HG02588 (cell line): ENCODE data around the gene DCAF12L2.
"Not testable (repeated sequence)": the region's sequence is repeated elsewhere in the genome, so short reads cannot be mapped to it uniquely, and the experiment has no call there.

Source experiments
- ATAC-seq: cut with Tn5 transposase; IDR thresholded peaks from one replicate; pipeline ENCODE4 v1.9.1; 2021; ENCODE audit warnings: mild to moderate bottlenecking, moderate library complexity; ENCODE audit not compliant: unreplicated experiment

Gene DCAF12L2

DNA sequence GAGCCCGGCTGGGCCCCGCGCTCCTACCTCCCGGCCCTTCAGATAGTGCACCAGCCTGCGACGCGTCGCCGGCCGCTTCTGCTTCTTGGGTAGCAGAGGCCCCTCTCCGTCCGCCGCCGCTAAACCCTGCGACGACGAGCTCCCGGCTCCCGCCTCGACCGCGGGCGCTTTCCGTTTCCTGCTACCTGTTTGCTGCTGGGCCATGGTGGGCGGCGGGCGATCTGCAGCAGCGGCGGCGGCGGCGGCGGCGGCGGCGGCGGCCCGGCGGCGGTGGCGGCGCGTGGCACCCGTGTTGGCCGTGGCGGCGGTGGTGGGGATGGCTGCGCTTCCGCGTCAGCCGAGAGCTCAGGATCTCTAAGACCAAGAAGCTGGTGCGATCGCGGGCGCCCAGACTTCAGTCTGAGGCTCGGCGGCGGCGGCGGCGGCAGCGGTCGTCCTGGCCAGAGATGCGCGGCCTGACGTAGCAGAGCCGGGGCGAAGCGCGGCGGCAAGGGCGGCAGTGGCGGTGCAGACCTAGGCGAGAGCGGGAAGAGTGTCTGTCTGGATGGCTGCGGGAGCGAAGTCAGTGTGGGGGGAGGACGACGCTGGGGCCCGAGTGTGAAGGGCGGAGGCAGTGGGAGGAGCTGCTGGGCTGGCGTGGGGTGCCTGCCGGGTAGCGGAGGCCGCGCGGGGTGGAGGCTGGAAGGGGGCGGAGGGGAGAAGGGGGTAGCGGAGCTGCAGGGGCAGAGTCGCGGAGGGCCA is at the start of gene DCAF12L2:
DCAF12L2 (minus strand) TSS at position 569 of the 741 bp plus-strand sequence; CDS start at position 204, 365 bp downstream.
- ATAC-seq: no peak

DNA sequence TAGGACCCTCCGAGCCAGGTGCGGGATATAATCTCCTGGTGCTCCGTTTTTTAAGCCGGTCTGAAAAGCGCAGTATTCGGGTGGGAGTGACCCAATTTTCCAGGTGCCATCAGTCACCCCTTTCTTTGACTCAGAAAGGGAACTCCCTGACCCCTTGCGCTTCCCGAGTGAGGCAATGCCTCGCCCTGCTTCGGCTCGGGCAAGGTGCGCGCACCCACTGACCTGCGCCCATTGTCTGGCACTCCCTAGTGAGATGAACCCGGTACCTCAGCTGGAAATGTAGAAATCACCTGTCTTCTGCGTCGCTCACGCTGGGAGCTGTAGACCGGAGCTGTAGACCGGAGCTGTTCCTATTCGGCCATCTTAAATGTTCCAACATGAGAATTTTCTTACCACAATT is 24.8 kb upstream of the DCAF12L2 start:
- not testable (repeated sequence) for ATAC-seq

GRCh38 chrX:126177133-126177840 is 11.2 kb upstream of the DCAF12L2 start:
- ATAC-seq: no peak

DNA sequence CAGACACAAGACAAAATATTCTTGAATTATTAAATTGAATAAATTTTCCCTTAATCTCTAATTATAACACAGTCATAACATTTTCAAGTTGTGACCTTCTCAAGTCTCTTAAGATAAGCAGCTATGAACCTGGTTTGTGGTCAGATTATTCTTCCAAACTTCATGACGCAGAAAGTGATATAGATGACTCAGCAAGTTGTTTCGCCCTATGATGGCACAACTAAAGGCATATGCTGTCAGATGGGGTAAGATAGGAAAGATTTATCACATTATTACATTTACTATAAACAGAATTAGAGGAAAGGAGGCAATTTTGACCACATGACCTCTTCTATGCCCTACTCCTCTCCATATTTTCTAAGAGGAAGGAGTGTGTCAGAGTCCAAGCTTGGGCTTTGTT is 4.6 kb upstream of the DCAF12L2 start:
- ATAC-seq: no peak

DNA sequence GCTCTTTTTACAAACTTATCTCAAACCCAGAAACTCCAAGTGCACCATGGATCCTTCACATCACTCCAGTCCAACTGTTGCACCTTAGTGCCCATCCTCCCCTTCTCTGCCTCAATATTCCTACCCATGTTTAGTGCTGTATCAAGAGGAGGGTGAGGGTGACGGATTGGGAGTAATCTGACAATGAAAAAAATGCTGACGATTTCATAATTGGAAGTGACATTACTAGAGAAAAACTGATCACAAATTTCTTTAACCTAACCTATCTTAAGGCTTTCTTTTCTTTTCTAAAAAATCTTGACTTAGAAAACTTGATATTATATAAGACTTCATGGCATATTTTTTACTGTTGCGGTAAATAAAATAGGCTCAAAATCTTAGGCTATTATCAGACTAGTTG is 1.5 kb upstream of the DCAF12L2 start:
- no peak for ATAC-seq

- no peak for ATAC-seq
These were observed 728 bp downstream of the DCAF12L2 start for GRCh38 chrX:126165401-126165720.

DNA sequence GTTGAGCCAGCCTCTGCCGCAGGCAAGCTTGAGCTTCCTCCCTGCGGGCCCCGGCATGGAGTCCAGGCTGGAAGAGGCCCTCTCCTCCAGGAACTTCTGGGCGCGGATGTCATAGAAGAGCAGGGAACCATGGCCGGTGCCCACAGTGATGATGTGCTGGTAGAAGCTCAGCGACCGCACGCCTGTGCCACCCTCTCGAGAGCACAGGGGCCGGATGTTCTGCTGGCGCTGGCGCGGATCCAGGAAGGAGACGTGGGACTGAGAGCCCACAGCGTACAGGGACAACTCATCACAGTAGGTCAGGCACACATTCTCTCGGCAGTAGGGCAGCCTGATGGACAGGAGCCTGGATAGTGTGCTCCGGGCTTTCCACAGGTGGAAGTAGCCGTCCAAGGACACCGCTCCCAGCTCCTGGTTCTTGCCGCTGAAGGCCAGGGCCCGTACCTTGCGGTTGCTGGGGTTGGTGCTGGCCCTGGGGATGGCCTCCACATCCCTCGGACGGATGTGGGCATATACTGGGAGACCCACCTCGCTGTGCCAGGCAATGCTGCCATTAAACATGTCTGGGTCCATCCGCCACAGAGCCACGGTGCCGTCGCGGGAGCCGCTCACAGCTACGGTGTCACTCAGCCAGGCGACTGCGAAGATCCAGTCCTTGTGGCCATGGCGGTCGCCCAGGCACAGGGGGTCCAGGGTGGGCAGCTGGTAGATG is 1.2 kb downstream of the DCAF12L2 start:
- ATAC-seq: no peak

GRCh38 chrX:126164226-126164625 is 1.9 kb downstream of the DCAF12L2 start:
- no peak for ATAC-seq

- no peak for ATAC-seq
These were observed 25.1 kb downstream of the DCAF12L2 start for GRCh38 chrX:126141014-126141413.

- ATAC-seq: no peak
These were observed 28.2 kb downstream of the DCAF12L2 start for GRCh38 chrX:126137899-126138298.

GRCh38 chrX:126124721-126125120 is 41.4 kb downstream of the DCAF12L2 start:
- no peak for ATAC-seq
